Left renal cortex interstitium (tissue), 4 donors: ENCODE data around the gene NDOR1. TPM values are rescaled to one million over a fixed set of nuclear protein-coding genes. Genes with fewer than 3 reads are reported as not detected.

Experiments
- DNase-seq, 4 donors: peaks; one replicate each; pipeline ENCODE4 v3.0.0-alpha.2; 2013; ENCODE audit warnings: low read depth in 4 of 4, low spot score in 2 of 4, missing footprints in 1 of 4
- polyA plus RNA-seq, 4 donors: library from polyadenylated mRNA; unstranded; fragments of 120-200 nt; gene quantifications; one replicate each; pipeline ENCODE4 v1.2.1, GENCODE V29; 2013; ENCODE audit not compliant: insufficient read length in 4 of 4

The NDOR1 gene
- polyA plus RNA-seq, 4 donors: 7.0 to 20.2 (median 14.5) TPM

DNA sequence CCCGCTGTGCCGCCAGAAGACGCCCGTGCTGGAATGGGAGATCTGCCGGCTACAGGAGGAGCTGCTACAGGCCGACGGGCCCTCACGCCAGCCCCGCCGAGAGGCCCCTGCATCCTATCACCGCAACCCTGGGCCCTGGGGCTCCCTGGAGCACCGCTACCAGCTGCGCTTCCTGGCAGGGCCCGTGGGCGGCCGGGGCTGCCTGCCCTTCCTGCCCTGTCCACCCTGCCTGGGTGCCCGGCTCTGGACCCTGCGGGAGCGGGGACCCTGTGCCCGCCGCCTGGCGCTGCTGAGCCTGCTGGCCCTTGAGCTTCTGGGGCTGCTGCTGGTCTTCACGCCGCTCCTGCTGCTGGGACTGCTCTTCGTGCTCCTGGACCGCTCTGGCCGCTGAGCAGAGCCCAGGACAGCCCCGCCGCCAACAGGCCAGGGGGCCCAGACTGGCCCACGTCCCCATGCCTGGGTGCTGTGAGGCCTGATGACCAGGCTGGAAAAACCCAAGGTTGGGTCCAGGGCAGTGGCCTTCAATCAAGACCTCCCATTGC is 12.8 kb downstream of the NDOR1 start:
- no peak for DNase-seq

DNA sequence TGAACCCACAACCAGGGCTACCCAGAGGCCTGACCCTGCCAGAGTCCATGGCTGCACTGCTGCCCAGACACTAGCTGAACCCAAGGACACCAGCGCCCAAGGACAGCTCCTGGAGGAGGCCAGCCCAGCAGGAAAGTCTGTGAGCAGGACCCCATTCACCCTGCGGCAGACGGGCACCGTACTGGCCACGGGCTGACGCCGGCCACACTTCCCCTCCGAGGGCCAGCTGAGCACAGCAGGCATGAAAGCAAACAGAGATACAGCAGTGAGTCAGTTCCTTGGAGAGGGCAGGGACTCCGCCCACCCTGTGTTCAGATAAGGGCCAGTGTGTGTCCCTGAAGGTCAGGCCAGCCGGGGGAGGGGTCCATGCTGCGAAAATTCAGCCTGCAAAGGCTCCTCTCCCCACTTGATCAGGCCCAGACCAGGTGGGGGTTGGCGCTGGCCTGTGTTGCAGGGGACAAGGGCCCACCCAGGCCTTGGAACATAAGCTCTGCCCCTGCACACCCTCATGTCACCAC is 13.3 kb downstream of the NDOR1 start:
- DNase-seq: no peak

DNA sequence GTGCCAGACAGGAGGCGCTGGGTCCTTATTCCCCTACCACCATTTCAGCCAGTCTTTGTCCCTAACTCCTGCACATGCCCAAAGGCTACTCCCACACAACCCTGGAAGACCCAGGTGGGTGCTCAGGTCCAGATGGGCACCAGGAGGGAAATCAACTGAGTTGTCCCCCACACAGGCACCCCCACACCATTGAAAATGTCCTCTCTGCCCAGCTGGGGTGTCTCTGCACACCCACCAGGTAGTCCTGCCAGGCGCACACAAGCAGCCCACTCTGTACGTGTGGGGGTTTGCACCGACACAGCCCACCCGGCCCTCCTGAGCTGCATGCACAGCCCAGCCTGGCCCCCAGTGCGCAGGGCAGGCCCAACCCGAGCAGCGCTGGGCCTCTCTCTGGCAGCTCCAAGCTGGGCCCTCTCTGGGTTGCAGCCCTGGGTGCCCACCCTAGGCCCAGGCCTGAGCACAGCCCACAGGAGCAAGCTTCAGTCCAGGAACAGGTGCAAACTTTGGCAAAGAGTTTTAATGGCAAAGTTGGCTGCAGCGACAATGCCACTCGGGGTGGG is 14.3 kb downstream of the NDOR1 start:
- DNase-seq: no peak

DNA sequence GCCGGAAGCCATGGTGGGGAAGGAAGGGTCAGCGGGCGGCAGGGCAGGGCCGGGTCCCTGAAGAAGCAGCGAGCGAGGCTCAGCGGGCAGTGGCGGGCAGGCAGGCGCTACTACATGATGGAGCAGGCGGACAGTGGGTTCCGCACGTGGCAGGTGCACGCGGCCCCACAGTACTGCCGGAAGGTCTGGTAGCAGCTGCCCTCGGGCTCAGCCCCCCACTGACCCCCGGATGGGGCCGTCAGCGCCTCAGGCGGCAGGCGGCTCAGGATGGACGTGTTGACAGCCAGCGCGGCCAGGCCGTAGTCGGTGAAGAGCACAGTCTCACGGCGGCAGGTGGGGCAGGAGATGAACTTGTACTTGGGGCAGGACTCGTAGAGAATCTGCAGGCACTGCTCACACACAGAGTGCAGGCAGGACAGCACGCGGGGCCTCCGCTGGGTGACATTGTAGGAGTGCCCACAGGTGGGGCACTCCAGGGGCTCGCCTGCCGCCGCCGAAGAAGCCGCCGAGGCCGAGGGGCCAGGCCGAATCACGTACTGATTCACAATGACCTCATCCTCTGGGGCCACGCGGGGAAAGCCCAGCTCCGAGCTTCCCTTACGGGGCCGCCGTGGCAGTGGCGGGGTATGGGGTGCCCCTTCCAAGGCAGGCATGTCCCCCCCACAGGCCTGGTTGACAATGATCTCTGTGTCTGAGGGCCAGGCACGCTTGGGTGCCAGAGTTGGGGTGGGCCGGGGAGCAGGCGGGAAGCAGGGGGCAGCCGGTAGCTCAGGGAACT is 15.0 kb downstream of the NDOR1 start:
- no peak for DNase-seq

DNA sequence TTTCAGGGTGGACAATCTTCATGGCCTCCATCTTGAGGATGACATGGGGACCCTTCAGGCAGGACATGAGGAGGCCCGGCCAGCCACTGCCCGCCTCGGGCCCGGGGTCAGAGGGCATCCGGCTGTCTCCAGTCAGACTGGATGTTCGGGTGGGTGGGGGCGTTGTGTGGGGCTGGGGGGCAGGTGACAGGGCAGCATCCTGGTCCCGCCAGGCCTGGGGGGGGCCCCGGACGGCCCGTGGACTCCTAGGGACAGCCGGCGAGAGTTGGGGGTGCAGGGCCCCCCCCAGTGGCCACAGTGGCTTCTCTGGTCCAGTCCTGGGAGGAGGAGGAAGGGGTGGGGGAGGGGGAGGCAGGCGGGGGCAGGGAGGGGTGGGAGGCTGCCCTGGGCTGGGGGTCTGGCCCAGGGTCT is 15.6 kb downstream of the NDOR1 start:
- no peak for DNase-seq

DNA sequence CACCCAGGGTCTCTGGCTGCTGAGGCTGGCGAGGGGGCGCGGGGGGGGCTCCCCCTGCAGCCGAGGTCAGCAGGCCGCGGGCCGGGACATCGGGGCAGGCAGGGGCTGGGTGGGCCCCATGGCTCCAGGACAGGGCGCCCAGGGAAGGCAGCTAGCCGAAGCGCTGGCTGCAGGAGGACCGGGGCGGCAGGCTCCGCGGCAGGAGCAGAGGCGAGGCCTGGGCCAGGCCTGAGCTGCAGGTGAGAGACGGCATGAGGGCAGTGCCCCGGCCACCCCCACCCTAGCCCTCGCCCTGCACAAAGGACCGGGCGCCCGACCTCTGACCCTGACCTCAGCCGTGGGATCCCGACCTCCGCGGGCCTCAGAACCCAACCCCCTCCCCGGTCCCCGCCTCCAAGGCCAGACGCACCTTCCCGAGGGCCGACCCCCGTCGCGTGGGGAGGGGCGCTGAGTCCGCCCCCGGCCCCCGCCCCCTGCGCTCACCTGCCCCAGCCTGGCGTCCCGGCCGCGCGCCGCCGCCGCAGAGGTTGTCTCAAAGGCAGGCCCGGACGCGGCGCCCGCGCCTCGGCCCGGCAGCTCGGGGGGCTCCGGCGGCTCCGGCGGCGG is 16.1 kb downstream of the NDOR1 start:
- DNase-seq: no peak

DNA sequence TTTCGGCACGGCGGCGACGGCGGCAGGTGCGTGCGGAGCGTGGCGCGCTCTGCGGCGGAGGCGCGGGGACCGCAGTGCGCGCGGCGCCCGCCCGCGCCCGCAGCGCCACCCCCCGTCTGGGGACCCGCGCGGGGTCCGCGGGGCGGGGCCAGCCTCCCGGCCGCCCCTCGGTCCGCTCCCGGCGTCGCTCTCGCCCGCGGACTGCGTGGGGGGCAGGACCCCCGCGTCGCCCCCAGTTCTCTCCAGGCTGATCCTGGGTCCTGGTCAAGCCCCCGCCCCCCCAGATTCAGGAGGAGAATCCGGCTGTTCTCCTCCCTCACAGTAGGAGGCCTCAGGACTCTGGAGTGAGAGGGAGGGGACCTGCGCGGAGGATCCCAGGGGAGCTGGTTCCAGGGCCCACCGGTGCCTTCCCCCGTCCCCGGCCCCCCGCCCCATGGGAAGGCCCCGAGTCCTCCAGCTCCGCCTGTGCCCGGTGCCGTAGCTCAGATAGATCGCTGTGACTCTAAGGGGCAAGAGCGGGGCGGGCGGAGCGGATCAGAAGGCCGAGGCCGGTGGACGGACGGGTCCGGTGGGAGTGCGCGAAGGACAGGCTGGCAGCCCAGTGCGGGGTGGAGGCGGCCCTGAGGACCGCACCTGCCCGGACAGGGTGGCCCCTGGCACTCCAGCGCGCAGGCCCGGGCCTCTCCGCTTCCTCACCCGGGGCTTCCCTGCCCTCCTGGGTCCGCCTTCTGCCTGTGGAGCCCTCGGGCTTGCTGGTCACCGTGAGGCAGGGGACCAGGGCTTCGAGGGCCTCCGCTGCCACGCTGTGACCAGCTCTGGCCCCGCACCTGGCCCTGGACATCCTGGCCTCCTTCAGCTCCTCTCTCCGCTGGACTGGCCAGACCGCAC is 16.9 kb downstream of the NDOR1 start, which contains the start of gene RNF208:
TSS of gene RNF208 (minus strand) at position 51 of the 888 bp plus-strand sequence. CDS start 1,028 bp downstream, outside the sequence.
- no peak for DNase-seq

DNA sequence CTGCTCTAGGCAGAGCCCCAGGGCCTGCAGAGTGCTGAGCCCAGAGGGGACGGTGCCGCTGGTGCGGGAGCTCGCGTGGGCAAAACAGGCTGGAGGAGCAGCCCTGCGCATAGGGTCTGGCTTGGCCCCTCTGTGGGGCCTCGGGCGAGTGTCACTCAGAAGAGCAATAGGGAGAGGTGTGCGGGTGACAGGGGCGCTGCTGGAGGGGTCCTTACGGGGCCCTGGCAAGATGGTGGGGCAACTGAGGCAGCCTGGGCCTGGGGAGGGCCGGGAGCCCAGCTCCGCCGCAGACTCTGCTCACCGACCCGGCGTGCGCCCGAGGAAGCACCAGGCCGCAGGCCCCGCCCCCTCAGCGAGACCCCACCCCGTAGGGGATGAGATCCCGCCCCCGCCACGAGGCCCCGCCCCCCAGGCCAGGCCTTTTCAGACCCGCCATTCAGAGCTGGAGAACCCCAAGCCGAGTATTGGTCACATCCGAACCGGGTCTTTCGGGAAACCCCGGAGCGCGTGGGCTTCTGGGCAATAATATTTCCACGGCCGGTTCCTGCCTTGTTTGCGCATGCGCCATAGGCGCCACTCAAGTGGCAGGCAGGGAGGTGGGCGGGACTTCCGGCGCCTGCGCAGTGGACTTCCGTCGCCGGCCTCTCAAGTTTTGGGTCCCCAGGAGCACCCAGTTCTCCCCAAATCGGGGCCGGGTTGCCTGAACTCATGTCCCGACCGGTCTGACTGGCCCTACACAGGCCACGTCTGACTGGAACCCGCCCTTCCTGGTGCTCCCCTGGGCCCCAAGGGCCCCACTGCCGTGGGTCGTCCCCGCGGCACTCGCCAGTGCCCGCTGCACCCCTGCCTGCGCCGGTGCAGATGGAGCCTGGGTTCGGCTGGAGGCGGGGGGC is 17.8 kb downstream of the NDOR1 start:
- peak; percentile 87 to 94 (median 90) for DNase-seq

DNA sequence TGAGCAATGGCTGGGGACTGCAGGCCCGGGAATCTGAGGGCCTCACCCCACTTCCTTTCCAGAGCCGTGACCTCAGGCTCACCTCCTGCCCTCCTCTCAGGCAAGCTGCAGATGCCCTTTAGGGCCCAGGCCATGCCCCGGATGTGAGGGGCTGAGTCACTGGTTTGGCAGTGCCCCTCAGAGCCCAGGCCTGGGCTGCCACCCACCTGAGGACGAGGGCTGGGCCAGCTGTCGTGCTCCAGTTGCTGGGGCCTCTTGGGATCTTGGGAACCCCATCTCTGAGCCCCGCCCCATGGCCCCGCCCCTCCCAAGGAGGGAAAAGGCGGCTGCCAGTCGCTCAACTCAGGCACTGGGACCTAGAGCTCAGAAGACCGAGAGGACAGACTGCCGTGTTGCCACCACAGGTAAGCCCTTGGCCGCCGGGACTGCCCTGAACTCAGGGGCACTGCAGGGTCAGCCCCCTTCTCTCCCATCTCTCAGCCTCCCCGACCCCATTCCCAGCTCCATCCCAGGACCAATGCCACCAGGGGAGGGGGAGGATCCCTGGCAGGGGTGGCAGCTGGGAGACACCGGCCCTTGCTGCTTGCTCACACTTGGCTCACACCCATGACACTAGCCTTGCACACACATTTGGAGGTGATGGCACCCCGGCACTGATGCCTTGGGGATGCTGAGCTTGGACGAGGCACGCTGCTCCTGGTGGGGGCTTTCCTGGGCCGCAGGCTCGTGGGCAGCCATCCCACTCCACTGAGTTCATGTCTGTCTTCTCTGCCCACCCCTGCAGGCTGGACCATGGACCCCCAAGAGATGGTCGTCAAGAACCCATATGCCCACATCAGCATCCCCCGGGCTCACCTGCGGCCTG is 19.6 kb downstream of the NDOR1 start, which contains the start of gene CYSRT1:
TSS of gene CYSRT1 (plus strand) at position 345 of the 865 bp plus-strand sequence. CDS start at position 793, 448 bp downstream.
- no peak for DNase-seq

DNA sequence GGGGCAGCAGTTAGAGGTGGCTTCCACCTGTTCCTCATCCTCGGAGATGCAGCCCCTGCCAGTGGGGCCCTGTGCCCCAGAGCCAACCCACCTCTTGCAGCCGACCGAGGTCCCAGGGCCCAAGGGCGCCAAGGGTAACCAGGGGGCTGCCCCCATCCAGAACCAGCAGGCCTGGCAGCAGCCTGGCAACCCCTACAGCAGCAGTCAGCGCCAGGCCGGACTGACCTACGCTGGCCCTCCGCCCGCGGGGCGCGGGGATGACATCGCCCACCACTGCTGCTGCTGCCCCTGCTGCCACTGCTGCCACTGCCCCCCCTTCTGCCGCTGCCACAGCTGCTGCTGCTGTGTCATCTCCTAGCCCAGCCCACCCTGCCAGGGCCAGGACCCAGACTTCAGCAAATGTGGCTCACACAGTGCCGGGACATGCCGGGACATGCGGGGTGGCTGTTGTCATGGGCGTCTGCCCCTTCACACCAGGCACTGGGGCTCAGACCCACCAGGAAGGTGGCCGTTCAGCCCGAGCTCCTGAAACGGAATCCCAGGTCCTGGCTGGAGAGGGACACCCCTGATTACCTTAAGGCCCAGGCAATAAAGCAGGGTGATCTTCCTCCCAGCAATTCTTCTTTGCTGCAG is 20.3 kb downstream of the NDOR1 start:
- DNase-seq: no peak

DNA sequence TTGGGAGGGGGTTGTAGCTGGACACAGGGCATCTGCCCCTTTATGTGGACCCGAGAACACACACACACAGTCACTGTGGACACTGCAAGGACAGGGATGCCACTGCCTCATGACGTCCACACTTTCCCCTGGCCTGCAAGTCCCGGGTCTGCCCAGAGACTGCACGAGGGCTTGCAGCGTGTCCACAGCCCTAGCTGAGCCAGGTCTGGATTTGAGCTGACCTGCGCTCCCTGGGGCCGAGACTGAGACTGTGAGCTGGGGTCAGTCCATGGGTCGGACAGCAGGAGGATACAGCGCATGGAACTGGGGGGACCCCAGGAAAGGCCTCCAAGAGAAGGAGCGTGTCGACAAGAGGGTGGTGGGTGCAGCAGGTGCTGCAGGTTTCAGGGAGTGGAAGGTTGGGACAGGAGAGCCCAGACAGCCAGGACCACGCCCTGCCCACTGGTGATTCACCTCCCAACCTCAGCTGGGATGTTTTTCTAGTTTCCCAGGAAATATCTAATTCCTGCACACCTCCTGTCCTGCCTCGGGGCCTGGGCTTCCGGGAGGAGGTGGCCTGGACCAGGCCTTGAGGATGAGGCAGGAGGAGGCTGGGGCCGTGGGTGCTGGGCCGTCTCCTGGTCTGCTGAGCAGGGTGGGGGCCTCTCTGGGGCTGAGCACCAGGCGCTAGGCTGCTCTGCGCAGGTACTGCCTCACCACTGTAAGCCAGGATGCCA is 21.0 kb downstream of the NDOR1 start:
- DNase-seq: no peak

DNA sequence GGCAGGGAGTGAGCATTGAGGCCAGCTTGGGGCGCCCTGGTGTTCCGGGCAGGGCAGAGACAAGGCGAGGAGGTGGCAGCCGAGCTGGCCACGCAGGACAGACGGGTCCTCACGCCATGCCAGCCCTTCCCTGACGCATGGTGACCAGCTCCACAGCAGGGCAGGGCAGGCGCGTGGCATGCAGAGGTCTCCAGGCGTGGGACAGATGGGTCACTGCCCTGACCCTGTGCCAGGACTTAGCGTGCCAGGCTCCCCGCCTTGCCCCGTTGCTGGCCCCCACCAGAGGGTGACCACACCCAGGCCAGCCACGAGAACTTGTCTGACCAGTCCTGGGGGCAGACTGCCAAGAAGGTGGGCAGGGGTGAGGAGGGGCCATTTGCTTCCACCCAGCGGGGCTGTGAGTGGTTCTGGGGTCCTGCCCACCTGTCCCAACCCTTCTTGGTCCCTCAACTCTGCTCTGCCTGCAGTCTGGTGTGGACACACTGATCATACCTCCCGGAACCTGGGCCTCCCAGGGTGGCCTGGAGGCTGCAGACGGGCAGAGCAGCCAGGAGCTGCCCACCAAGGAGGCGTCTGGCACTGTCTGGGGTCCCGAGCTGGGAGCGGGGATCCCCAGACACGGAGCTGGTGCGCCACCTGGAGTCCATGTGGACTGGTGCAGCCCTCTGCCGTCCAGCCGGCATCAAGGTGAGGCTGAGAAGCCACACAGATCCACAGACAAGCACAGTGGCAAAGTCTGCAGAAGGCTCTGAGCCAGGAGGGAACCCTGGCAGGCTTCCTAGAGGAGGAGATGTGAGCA is 21.8 kb downstream of the NDOR1 start, which contains the start of gene RNF224:
TSS of gene RNF224 (plus strand) at position 449 of the 799 bp plus-strand sequence. CDS start 834 bp downstream, outside the sequence.
- peak in 2 of 4 donors; percentile 53 to 65 for DNase-seq

DNA sequence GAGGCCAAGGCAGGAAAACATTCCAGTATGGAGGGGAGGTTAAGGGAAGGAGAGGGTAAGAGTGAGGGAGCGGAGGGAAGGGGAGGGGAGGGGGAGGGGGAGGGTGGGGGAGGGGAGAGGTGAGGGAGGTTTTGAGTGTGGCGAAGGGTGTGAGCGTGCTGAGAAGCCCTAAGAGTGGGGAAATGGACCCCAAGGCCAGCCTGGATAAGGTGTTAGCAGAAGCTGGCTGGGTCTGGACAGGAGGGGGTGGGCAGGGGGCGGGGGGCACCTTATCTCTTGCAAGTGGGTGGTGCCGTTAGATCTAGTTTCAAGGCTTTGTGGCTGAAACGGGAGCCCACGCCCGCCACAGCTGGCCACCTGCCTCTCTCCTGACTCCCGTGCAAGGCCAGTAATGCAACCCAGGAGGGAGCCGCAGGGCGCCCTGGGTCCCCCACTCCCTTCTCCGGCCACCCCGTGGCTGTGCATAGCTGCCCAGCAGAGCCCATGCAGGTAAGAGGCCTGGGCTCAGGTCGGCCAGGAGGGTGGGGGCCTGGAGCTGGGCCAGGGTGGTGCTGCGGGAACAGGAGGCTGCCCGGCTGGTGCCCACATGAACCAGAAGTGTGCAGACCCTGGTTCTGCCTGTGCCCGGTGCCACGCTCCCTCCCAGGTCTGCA is 22.5 kb downstream of the NDOR1 start:
- no peak for DNase-seq

DNA sequence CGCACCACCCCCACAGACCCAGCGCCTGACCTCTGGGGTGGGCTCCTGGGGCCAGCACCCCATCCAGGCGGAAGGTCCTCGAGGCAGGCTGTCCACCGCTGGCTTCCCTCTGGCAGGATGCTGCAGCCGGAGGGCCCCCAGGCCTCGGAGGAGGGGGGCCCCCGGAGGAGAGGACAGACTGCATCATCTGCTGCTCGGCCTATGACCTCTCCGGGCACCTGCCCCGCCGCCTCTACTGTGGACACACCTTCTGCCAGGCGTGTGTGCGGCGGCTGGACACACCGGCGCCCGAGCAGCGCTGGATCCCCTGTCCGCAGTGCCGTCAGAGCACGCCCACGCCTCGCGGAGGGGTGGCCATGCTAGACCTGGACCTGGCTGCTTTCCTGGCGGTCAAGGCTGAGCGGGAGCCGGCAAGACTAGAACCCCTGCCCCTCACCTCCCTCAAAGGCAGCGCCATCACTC is 23.0 kb downstream of the NDOR1 start:
- DNase-seq: no peak
